Caco-2 (cell line): Measurements from ENCODE around the gene H3-3A. TPM values are rescaled to one million over a fixed set of nuclear protein-coding genes. Genes with fewer than 3 reads are reported as not detected.

Experiments
- BruUV-seq: library from RNA; stranded (reverse); fragments of 400-500 nt; replicated peaks from 2 replicates; lab custom pipeline; 2021; lab: Mats Ljungman, UMichigan
- CTCF ChIA-PET: fragments of 300-600 bp; sonication (Branson Sonifier 250); formaldehyde crosslinking; loops from one replicate; lab custom pipeline; 2022; ENCODE audit warnings: antibody characterized with exemption; lab: Charles Lee
- POLR2A ChIA-PET: fragments of 300-600 bp; sonication (Branson Sonifier 250); formaldehyde crosslinking; loops from one replicate; lab custom pipeline; 2022; ENCODE audit warnings: antibody characterized with exemption; lab: Charles Lee
- DNase-seq, 2 experiments: peaks; one replicate each; pipeline versions ENCODE4 v3.0.0 to v3.0.0-alpha.2; 2020 to 2022
- H3K27me3 ChIP-seq: replicated peaks from 2 replicates; pipeline ENCODE4 v1.6.0; 2011; ENCODE audit warnings: low read length; ENCODE audit not compliant: control insufficient read depth, insufficient read depth
- H3K36me3 ChIP-seq: 2 replicates; pipeline ENCODE4 v1.5.1; 2011; ENCODE audit warnings: low read length; ENCODE audit not compliant: control insufficient read depth, insufficient read depth
- H3K4me1 ChIP-seq: fragments of 250-450 bp; sonication (Bioruptor Pico); 2 replicates; pipeline ENCODE4 v1.5.1; 2020; ENCODE audit warnings: mild to moderate bottlenecking
- H3K4me3 ChIP-seq: 2 replicates; pipeline ENCODE4 v1.5.1; 2011; ENCODE audit warnings: low read depth, mild to moderate bottlenecking, control low read depth, low read length
- H3K9me3 ChIP-seq: fragments of 250-450 bp; sonication (Bioruptor Pico); 2 replicates; pipeline ENCODE4 v1.5.1; 2020; ENCODE audit warnings: mild to moderate bottlenecking, moderate library complexity
- H3K27ac Mint-ChIP-seq: one replicate; pipeline ENCODE4 v1.8.0; 2022; ENCODE audit warnings: mixed read lengths; ENCODE audit not compliant: unreplicated experiment
- H3K27me3 Mint-ChIP-seq: one replicate; pipeline ENCODE4 v1.8.0; 2022; ENCODE audit warnings: mixed read lengths; ENCODE audit not compliant: insufficient read depth, unreplicated experiment
- H3K36me3 Mint-ChIP-seq: one replicate; pipeline ENCODE4 v1.8.0; 2022; ENCODE audit warnings: mild to moderate bottlenecking, mixed read lengths; ENCODE audit not compliant: insufficient read depth, unreplicated experiment
- H3K4me1 Mint-ChIP-seq: one replicate; pipeline ENCODE4 v1.8.0; 2022; ENCODE audit warnings: low read depth, mixed read lengths; ENCODE audit not compliant: unreplicated experiment
- H3K4me3 Mint-ChIP-seq: one replicate; pipeline ENCODE4 v1.8.0; 2022; ENCODE audit warnings: mild to moderate bottlenecking, moderate library complexity, mixed read lengths; ENCODE audit not compliant: unreplicated experiment
- H3K9me3 Mint-ChIP-seq: one replicate; pipeline ENCODE4 v1.8.0; 2022; ENCODE audit warnings: mixed read lengths; ENCODE audit not compliant: unreplicated experiment
- intact Hi-C: fragments of 100-400 bp; cut with micrococcal nuclease; formaldehyde crosslinking; loops from one replicate; pipeline ENCODE4 v1.10.0; 2022; ENCODE audit not compliant: unreplicated experiment
- total RNA-seq: library from RNA; stranded (reverse); gene quantifications from 2 replicates; pipeline ENCODE4 v1.2.3, GENCODE V29; 2022
- TF ChIP-seq, protein P1 (sequence below), 2 experiments: fragments of 200-600 bp in 1 of 2; IDR thresholded peaks; 1 replicate in 1 of 2; 2 replicates in 1 of 2; pipeline versions ENCODE4 v1.5.1 to v1.8.0; 2011 to 2022; ENCODE audit warnings: antibody characterized with exemption in 1 of 2, control low read depth in 1 of 2, inconsistent platforms in 1 of 2, low read depth in 1 of 2, low read length in 1 of 2, mild to moderate bottlenecking in 1 of 2, moderate library complexity in 1 of 2; ENCODE audit not compliant: insufficient read depth in 1 of 2, severe bottlenecking in 1 of 2, unreplicated experiment in 1 of 2

H3-3A gene
- total RNA-seq, 1 experiment from 2014 or later: 512 TPM

DNA sequence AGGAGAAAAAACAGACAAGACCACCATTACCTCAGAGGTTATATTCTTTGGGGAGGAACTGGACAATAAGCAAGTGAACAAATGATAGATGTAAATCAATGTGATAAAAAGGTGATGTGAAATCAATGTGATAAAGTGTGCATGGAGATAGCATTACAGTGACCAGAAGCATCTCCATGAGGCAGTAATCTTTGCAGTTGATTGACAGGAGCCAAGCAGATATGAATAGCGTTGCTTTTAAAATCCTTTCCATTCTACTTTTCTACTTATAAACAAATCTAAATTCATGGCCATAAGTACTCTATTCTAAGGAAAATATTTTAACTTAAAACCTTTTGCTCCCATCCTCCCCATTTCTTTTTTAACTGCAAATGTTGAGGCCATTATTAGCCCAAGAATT, 2.8 kb upstream of the H3-3A start:
- peaks cover 8% of the 10 kb centered on the region for H3K4me1 Mint-ChIP-seq
- H3K27ac Mint-ChIP-seq: no peak overlapping the region
- no peaks in the 10 kb centered on the region for H3K36me3 ChIP-seq
- BruUV-seq: no TSS peak
- no peaks in the 10 kb centered on the region for H3K27me3 ChIP-seq
- peaks cover 24% of the 10 kb centered on the region for H3K36me3 Mint-ChIP-seq
- TF ChIP-seq, protein P1, sequence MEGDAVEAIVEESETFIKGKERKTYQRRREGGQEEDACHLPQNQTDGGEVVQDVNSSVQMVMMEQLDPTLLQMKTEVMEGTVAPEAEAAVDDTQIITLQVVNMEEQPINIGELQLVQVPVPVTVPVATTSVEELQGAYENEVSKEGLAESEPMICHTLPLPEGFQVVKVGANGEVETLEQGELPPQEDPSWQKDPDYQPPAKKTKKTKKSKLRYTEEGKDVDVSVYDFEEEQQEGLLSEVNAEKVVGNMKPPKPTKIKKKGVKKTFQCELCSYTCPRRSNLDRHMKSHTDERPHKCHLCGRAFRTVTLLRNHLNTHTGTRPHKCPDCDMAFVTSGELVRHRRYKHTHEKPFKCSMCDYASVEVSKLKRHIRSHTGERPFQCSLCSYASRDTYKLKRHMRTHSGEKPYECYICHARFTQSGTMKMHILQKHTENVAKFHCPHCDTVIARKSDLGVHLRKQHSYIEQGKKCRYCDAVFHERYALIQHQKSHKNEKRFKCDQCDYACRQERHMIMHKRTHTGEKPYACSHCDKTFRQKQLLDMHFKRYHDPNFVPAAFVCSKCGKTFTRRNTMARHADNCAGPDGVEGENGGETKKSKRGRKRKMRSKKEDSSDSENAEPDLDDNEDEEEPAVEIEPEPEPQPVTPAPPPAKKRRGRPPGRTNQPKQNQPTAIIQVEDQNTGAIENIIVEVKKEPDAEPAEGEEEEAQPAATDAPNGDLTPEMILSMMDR (IDR thresholded peaks at IDR 0.05; ENCODE audit: insufficient read depth in 1 of 2, low read depth in 1 of 2, low read length in 1 of 2, severe bottlenecking in 1 of 2, unreplicated experiment in 1 of 2): no peak
- ChIA-PET CTCF (no interaction called here), POLR2A (no interaction called here)
- H3K27me3 Mint-ChIP-seq: no peaks in the 10 kb centered on the region
- H3K9me3 ChIP-seq: no peaks in the 10 kb centered on the region
- H3K9me3 Mint-ChIP-seq: no peaks in the 10 kb centered on the region
- no peak overlapping the region for H3K4me3 Mint-ChIP-seq
- DNase-seq: no peak
- no peak overlapping the region for H3K4me3 ChIP-seq
- H3K4me1 ChIP-seq: peaks cover 3% of the 10 kb centered on the region
- intact Hi-C loops: loop anchor here (10.0 kb wide), 1 partner anchor 125 kb away; the partner anchor contains the start of gene ACBD3

DNA sequence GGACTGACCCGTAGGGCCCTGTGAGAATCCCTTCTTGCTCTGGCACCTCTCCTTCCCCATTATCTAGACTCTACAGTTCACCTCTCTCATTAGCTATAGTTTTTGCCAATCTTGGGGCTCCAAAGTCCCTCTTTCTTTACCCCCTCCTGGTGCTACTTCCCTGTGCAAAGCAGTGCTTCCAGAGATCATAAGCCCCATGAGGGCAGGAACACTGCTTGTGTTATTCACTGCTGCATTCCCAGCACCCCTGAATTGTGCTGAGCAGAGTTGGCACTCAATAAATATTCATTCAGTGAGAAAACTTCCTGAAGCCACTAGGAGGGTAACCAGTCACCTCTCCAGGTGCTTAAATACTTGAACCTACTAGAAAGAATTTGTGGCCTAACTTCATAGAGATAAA, 2.1 kb upstream of the H3-3A start:
- Histone ChIP-seq H3K9me3 (no peaks in the 10 kb centered on the region), H3K27me3 (no peaks in the 10 kb centered on the region), H3K4me3 (no peak overlapping the region), H3K4me1 (peaks cover 9% of the 10 kb centered on the region), H3K36me3 (no peaks in the 10 kb centered on the region)
- H3K27ac Mint-ChIP-seq: no peak overlapping the region
- no peak overlapping the region for H3K4me3 Mint-ChIP-seq
- TF ChIP-seq, protein P1 (IDR thresholded peaks at IDR 0.05; ENCODE audit: insufficient read depth in 1 of 2, low read depth in 1 of 2, low read length in 1 of 2, severe bottlenecking in 1 of 2, unreplicated experiment in 1 of 2): no peak
- intact Hi-C loops: loop anchor here (10.0 kb wide), 1 partner anchor 124 kb away; the partner anchor contains the start of gene ACBD3
- no peaks in the 10 kb centered on the region for H3K9me3 Mint-ChIP-seq
- H3K36me3 Mint-ChIP-seq: peaks cover 32% of the 10 kb centered on the region
- H3K4me1 Mint-ChIP-seq: peaks cover 14% of the 10 kb centered on the region
- DNase-seq: no peak
- ChIA-PET POLR2A (no interaction called here), CTCF (no interaction called here)
- no TSS peak for BruUV-seq
- H3K27me3 Mint-ChIP-seq: no peaks in the 10 kb centered on the region

DNA sequence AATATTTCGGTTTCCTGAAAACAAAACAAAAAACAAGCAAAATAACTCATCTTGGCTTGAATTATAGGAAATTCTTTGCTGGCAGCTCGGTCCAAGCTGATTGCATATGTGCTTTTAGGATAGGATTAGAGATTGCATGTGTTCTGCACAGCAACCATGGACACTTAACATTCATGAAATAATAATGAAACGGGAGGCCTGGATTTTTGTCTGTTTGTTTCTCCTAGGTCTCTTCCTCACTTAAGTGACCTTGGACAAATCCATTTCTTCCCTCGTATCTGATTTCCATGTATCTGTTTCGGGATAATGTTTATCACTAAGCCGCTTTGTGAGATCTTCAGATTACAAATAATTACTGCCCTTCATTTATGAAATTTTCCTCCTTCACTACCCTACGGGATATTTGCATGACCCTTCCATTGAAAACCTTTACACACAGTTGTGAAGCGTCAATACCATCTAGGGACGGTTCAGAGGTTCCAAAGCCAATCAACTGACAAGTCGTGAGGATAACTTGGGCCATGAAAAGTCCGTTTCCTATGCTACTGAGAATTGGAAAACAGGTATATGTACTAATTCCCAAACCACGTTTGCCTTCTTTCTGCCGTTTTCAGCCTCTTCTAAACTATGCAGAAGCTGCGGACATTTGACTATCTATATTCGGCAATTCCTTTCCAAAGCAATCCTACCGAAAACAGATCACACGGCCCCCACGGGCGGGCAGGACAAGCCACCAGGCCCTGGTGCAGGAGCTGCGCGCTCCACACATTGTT, 1.3 kb upstream of the H3-3A start:
- Mint-ChIP-seq H3K9me3 (no peaks in the 10 kb centered on the region), H3K27me3 (no peaks in the 10 kb centered on the region), H3K36me3 (peaks cover 40% of the 10 kb centered on the region), H3K4me3 (peak overlapping the region; percentile 97), H3K27ac (peak overlapping the region; percentile 89), H3K4me1 (peaks cover 19% of the 10 kb centered on the region)
- Histone ChIP-seq H3K36me3 (no peaks in the 10 kb centered on the region), H3K9me3 (no peaks in the 10 kb centered on the region), H3K4me3 (peak overlapping the region; percentile 93), H3K27me3 (no peaks in the 10 kb centered on the region), H3K4me1 (peaks cover 9% of the 10 kb centered on the region)
- BruUV-seq: TSS peak; percentile 58
- no peak for DNase-seq
- ChIA-PET CTCF (interaction anchor here (1.4 kb wide), 1 partner anchor 33 kb away, joined by 4 read pairs; no protein-coding TSS in a partner anchor), POLR2A (interaction anchor here (1.3 to 2.1 kb wide), 6 partner anchors 22 to 248 kb away, joined by 4 to 34 read pairs (median 10); partner anchors contain the start of gene SDE2)
- intact Hi-C loops: loop anchor here (10.0 kb wide), 1 partner anchor 124 kb away; the partner anchor contains the start of gene ACBD3
- TF ChIP-seq, protein P1 (IDR thresholded peaks at IDR 0.05; ENCODE audit: insufficient read depth in 1 of 2, low read depth in 1 of 2, low read length in 1 of 2, severe bottlenecking in 1 of 2, unreplicated experiment in 1 of 2): no peak
